Stimulated activated CD8-positive, alpha-beta memory T cell treated with anti-CD3 and anti-CD28 coated beads, Interleukin-15, amount 100 ng/mL, for 4 hours (primary cell): ENCODE measurements around the gene HOXB4.

Experiments used
- DNase-seq, 2 donors: peaks; one replicate each; pipeline ENCODE4 v3.0.0-alpha.2; 2020; ENCODE audit warnings: low read depth in 2 of 2

HOXB4 gene

DNA sequence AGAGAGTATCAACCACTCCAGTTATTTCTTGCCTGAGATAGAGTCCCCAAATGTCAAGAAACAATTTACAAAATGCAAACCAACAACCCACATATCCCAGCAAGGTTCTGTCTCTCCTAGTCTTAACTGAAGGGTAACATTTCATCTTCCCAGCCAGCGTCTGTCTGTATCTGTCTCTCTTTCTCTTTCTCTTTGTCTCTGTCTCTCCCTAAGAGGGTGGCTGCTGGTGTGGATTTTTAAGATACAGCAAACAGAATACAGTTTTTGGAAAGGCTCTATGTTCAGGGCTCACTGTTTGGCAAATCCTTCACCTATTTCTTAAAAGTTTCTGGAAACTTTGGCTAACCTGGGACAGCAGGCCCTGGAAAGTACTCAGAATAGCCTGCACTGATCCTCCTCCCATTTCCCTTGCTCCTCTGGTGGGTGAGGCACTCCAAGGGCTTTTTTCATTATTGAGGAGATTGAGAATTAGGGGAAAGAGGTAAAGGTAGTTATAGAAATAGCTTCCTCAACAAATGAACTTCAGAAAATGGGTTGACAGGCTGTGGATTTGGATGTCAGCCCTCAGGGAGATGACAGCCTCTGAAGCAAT, 6.2 kb downstream of the HOXB4 start:
- no peak for DNase-seq

- no peak for DNase-seq
Measured at GRCh38 chr17:48571024-48571818, 6.9 kb downstream of the HOXB4 start.

DNA sequence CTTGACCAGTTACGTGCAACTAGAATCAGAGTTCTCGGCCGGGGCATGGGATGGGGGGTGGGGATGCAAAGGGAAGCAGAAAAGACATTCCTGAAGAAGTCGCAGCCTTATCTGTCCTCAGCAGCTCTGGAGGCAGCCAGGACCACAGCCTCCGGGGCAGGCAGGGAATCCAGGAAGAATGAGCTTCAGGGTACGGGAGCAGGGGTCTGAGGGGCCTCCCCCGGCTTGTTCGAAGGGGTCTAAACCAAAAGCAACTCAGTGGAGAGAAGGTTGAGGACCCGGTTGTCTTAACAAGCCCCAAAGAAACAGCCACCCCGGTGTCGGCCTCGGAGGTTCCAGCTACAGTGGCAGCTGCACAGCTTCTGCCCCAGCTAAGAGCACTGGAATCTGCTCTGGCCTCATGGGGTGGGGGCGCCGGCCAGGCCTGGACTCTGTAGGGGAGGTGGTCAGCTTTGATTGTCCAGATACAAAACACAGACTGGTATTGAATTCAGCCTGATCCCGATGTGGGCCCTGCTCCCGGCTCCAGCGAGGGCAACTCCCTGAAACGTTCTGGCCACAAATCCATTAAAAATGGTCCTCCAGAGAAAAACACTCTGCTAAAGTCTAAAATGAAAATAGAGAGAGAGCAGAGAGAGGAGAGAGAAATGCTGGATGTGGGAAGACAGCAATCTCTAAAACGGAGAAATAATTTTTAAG, 7.7 kb downstream of the HOXB4 start:
- no peak for DNase-seq

DNA sequence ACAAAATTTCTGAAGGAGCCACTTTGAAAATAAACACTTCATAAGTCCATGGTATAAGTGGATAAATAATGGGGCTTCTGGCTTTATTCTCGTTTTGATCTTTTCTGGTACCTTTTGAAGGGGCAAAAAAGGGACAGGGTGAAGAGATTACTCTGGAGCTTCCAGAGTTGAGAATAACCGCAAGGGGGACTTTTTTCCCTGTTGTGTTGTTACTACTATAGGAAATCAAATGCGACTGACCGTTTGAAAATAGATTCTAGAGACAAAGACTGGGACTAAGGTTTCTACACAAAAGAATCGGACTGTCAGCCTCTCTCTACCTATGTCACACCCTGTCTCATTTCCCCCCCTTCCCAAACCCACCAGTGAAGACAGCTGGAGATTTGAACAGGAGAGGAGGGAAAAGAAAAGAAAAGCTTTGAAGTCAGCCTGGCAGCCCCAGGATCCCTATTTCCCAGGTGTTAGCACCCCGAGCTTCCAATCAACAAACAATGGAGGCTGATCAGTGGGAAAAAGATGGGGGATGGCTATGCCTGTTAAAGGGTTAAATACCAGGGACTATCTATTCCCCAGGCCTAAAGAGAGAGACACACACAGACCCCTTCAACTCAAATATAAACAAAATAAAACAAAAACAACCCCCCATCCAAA, 8.4 kb downstream of the HOXB4 start:
- DNase-seq: no peak

- no peak for DNase-seq
Measured at GRCh38 chr17:48569240-48569582, 8.9 kb downstream of the HOXB4 start.

DNA sequence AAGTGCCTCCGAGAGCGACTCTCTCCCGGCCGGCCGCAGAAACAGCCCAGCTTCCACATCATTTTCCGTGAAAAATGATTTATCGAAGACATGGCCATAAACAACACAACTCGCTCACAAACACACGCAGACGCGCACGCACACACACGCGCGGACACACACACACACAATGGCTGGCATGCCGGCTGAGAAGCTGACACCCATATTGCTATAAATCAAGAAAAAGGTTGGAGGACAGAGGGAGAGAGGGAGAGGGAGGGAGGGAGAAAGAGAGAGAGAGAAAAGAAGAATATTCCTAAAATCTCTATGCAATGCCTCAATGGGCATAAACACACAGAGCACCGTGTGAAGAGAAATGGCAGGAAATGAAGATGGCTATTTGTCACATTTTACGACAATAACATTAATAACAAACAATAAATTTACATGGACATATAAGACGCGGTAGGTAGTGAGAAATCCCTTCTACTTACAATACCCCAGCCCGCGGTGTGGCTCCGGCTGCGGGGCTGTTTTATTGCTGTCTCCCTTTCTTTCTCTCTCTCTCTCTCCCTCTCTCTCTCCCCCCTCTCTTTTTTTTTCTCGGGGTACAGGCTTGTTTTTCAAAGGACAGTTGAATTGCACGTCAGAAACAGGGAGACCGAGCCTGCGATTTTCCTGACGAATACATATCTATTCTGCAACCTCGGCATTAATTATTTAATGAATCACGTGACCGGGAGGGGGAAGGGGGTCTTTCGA, 9.5 kb downstream of the HOXB4 start:
- no peak for DNase-seq

DNA sequence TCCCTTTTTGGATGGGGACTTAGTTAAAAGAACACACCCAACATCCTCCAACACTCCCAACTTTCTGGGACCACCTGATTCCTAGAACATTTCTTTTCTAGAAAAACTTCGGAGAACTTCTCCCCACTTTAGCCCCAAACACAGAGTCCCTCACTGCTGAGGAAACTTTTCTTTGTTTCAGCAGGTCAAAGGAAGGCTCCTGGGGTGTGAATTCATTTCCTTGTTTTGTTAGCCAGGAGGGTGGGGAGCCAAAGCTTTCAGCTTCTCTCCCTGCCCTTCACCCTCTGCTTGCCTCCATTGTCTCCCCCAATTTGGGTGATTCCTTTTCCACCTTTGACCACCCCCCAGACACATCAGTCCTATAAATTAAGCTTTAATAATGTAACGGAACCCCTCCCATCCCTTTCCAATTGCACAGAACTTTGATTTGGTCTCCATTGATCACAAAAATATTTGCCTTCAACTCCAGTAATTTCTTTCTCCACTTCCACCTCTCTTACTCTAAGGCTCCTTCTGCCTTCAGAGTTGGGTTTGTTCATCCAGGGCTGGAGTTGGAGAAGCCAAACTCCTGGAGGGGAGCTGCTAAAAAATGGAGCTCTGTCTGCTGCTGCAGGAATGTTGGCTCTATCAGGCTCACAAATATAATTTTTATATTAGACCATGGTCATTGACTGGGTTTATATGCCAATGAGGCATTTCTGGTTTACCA, 10.3 kb downstream of the HOXB4 start:
- no peak for DNase-seq

GRCh38 chr17:48567209-48567608, 10.9 kb downstream of the HOXB4 start:
- DNase-seq: no peak

DNA sequence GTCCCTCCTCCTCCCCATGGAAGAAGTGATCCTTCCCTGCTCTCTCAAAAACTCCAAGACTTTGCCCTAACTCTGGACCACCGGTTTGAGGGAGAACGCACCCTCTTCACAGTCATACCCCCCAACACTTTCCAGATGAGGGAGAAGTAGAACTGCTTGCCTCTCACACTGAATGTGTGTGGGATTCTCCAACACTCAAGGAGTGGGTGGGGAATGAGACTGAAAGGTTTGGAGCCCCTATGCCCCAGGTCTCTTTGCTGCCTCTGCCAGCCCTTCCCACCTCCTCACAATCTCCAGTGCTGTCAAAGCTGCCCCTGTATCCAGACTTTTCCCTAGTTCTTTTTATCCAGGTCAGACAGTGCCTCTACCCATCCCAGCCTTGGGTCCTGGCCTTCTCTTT, 11.4 kb downstream of the HOXB4 start:
- DNase-seq: no peak

GRCh38 chr17:48565925-48566710, 12.0 kb downstream of the HOXB4 start:
- no peak for DNase-seq

DNA sequence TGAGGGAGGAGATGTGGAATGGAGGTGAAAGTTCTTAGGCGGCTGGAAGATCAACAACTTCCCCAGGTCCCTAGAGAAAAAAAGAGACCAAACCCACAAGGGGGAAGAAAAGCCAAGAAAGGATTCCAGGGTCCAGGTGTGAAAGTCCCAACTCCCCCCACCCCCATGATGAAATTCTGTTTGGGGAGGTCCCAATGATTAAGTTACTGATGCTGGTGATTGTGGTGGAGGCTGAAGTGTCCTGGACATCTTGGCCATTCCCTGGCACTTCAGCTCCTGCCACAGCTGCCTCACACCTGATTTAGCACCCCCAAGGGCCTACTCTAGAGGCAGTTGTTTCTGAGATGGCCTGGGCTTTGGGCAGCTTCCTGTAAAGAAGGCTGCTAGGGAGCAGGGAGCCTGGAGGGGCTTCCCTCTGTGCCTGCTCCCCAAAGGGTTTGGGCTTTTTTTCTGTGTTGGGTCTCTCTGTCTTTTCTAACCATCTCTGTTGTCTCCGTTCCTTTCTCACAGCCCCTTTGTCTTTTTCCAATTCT, 13.1 kb downstream of the HOXB4 start:
- DNase-seq: no peak

DNA sequence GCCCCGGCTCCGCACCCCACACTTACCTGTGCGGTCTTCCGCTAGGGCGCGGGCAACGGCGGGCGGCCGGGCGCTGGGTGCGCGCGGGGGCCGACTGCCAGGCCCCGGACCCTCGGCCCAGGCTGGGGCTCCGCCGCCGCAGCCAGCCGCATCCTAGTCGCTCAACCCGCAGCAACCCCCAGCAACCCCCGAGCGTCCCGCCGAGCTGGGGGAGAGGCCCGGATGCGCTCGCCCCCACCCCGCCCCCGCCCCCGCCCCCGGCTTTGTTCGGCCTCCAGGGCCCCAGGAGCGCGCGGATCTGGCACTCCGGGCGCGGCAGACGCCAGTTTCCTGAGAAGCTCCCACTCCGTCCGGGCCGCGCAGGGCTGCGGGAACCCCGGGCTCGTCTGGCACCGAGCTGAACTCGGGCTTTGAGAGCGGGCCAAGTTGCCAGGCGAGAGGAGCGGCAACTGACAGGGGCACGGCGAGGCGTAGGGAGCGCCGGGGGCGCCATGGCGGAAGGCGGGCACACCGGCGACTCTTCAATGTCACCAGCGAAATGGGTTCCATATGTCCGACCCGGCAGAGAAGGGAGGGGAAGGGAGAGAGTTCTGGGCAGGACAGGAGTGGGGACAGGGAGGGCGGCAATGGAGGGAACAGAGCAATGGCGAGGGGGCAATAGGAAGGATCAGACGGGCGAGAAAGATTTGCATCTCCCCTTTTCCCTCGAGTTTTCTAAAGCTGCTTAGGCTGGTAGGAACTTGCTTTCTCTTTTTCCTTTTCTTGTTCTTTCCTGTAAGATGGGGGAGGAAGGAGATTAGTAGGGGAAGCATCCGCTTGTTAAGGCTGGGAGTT, 13.7 kb downstream of the HOXB4 start:
- DNase-seq: no peak

DNA sequence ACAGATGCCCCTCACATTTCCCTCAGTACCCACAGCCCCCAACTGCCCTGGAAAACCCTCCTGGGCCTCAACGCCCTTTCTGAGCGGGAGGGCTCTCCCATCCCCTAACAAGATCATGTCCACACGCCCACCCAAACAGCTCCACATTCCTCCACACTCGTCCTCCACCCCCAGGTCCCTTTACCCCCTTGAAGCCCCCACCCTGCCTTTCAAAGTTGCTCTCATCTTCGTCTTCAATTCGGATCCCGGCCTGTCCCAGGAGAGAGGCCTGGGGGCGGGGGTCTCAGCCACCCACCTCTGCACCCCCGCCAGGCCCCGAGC, 14.3 kb downstream of the HOXB4 start:
- no peak for DNase-seq

DNA sequence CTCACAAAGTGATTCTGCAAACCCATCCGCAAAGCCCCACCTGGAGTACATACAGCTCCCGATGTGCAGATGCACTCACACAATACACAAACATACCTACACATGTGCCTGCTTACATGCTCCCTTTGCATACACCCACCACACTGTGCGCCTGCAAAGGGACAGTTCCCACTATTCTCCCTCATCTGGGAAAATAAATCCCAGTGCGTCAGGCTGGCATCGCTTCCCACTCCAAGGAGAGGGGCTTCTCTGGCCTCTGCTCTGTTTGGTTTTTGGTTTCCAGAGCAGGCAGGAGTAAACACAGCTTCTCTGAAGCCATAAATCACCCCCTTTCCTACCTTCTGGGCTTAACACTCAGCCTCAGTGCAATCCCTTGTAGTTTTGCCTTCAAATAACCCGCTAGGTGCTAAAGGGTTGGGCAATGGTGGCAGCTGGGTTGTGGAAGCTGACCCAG, 14.7 kb downstream of the HOXB4 start:
- DNase-seq: no peak

DNA sequence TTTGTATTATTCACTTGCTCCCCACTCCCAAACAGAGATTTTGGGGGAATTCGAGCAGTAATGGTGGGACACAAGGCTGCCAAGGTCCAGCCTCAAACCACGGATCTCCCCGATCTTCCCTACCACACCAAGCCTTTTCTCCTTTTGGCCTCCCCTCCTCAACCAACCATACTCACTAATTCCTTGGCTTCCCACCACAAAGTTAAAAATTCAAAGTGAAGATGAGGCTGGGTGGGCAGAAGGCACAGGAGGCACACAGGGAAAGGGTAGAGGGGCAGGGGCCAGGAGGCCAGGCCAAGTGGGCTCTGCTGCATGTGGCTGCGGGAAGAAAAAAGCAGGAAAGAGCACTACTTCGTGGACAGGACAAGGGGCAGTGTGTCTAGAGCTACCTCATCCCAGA, 15.2 kb downstream of the HOXB4 start:
- DNase-seq: no peak

- DNase-seq: no peak
Measured at GRCh38 chr17:48561884-48562810, 16.0 kb downstream of the HOXB4 start.

- no peak for DNase-seq
Measured at GRCh38 chr17:48559840-48560817, 18.0 kb downstream of the HOXB4 start.
